ENCODE data around the gene PDE6A. TPM values are rescaled to one million over a fixed set of nuclear protein-coding genes. Genes with fewer than 3 reads are reported as not detected.

Gene PDE6A
- total RNA-seq, 1 donor from 2014 or later: 0.14 TPM

GRCh38 chr5:149988126-149988525 lies 43.5 kb upstream of the PDE6A start:
- H3K27me3 Mint-ChIP-seq (ENCODE audit: low read depth, unreplicated experiment): no peaks in the 10 kb centered on the region
- H3K79me2 ChIP-seq (ENCODE audit: insufficient read depth, low read length): no peaks in the 10 kb centered on the region
- H3K36me3 ChIP-seq (ENCODE audit: insufficient read depth, low read length): no peaks in the 10 kb centered on the region
- no peaks in the 10 kb centered on the region for H3K36me3 Mint-ChIP-seq (ENCODE audit: low read depth, unreplicated experiment)
- TF ChIP-seq CTCF (IDR thresholded peaks at IDR 0.05; ENCODE audit: insufficient read depth, low read depth, low read length) (no peak), EZH2 (IDR thresholded peaks at IDR 0.05; ENCODE audit: insufficient read depth, low read length) (no peak)
- no peak overlapping the region for H3K4me3 ChIP-seq (ENCODE audit: insufficient read depth, low read depth, low read length)
- H4K20me1 ChIP-seq (ENCODE audit: insufficient read depth, low read length): no peaks in the 10 kb centered on the region
- no peak for DNase-seq (ENCODE audit: low read depth)
- no peaks in the 10 kb centered on the region for H3K9me3 ChIP-seq (ENCODE audit: insufficient read depth, low read depth, low read length)
- H3K4me1 ChIP-seq (ENCODE audit: insufficient read depth, low read length): no peaks in the 10 kb centered on the region
- no peak overlapping the region for H3K4me2 ChIP-seq (ENCODE audit: low read length)
- no peak overlapping the region for H3K27ac ChIP-seq (ENCODE audit: low read depth, low read length)
- H2AFZ ChIP-seq (ENCODE audit: low read depth, low read length): no peak overlapping the region
- no peaks in the 10 kb centered on the region for H3K9me3 Mint-ChIP-seq (ENCODE audit: unreplicated experiment)
- H3K9ac ChIP-seq (ENCODE audit: low read length): no peak overlapping the region
- H3K4me3 Mint-ChIP-seq (ENCODE audit: unreplicated experiment): no peak overlapping the region
- no peaks in the 10 kb centered on the region for H3K27me3 ChIP-seq (ENCODE audit: insufficient read depth, low read length)
- no peak overlapping the region for H3K27ac Mint-ChIP-seq (ENCODE audit: unreplicated experiment)
- FAIRE-seq: no peak
- H3K4me1 Mint-ChIP-seq (ENCODE audit: low read depth, unreplicated experiment): no peaks in the 10 kb centered on the region

- Histone ChIP-seq H3K27ac (ENCODE audit: low read depth, low read length) (no peak overlapping the region), H3K36me3 (ENCODE audit: insufficient read depth, low read length) (peaks cover 9% of the 10 kb centered on the region), H3K9ac (ENCODE audit: low read length) (no peak overlapping the region), H4K20me1 (ENCODE audit: insufficient read depth, low read length) (no peaks in the 10 kb centered on the region), H2AFZ (ENCODE audit: low read depth, low read length) (no peak overlapping the region), H3K9me3 (ENCODE audit: insufficient read depth, low read depth, low read length) (no peaks in the 10 kb centered on the region), H3K27me3 (ENCODE audit: insufficient read depth, low read length) (no peaks in the 10 kb centered on the region), H3K4me3 (ENCODE audit: insufficient read depth, low read depth, low read length) (no peak overlapping the region), H3K4me2 (ENCODE audit: low read length) (no peak overlapping the region), H3K79me2 (ENCODE audit: insufficient read depth, low read length) (no peaks in the 10 kb centered on the region), H3K4me1 (ENCODE audit: insufficient read depth, low read length) (no peaks in the 10 kb centered on the region)
- TF ChIP-seq CTCF (IDR thresholded peaks at IDR 0.05; ENCODE audit: insufficient read depth, low read depth, low read length): no peak
- no peak for TF ChIP-seq EZH2 (IDR thresholded peaks at IDR 0.05; ENCODE audit: insufficient read depth, low read length)
- no peak for FAIRE-seq
- H3K4me3 Mint-ChIP-seq (ENCODE audit: unreplicated experiment): no peak overlapping the region
- no peaks in the 10 kb centered on the region for H3K27me3 Mint-ChIP-seq (ENCODE audit: low read depth, unreplicated experiment)
- DNase-seq (ENCODE audit: low read depth): no peak
- peaks cover 7% of the 10 kb centered on the region for H3K36me3 Mint-ChIP-seq (ENCODE audit: low read depth, unreplicated experiment)
- no peak overlapping the region for H3K27ac Mint-ChIP-seq (ENCODE audit: unreplicated experiment)
- H3K4me1 Mint-ChIP-seq (ENCODE audit: low read depth, unreplicated experiment): no peaks in the 10 kb centered on the region
- H3K9me3 Mint-ChIP-seq (ENCODE audit: unreplicated experiment): no peaks in the 10 kb centered on the region
Measured at GRCh38 chr5:149982505-149982904, 37.9 kb upstream of the PDE6A start.

- TF ChIP-seq EZH2 (IDR thresholded peaks at IDR 0.05; ENCODE audit: insufficient read depth, low read length): no peak
- no peak for TF ChIP-seq CTCF (IDR thresholded peaks at IDR 0.05; ENCODE audit: insufficient read depth, low read depth, low read length)
- Mint-ChIP-seq H3K4me3 (ENCODE audit: unreplicated experiment) (no peak overlapping the region), H3K27ac (ENCODE audit: unreplicated experiment) (no peak overlapping the region), H3K27me3 (ENCODE audit: low read depth, unreplicated experiment) (no peaks in the 10 kb centered on the region), H3K36me3 (ENCODE audit: low read depth, unreplicated experiment) (peaks cover 7% of the 10 kb centered on the region), H3K9me3 (ENCODE audit: unreplicated experiment) (no peaks in the 10 kb centered on the region), H3K4me1 (ENCODE audit: low read depth, unreplicated experiment) (peaks cover 7% of the 10 kb centered on the region)
- Histone ChIP-seq H3K27me3 (ENCODE audit: insufficient read depth, low read length) (no peaks in the 10 kb centered on the region), H2AFZ (ENCODE audit: low read depth, low read length) (no peak overlapping the region), H4K20me1 (ENCODE audit: insufficient read depth, low read length) (no peaks in the 10 kb centered on the region), H3K4me1 (ENCODE audit: insufficient read depth, low read length) (no peaks in the 10 kb centered on the region), H3K79me2 (ENCODE audit: insufficient read depth, low read length) (no peaks in the 10 kb centered on the region), H3K36me3 (ENCODE audit: insufficient read depth, low read length) (peaks cover 9% of the 10 kb centered on the region), H3K4me3 (ENCODE audit: insufficient read depth, low read depth, low read length) (no peak overlapping the region), H3K9me3 (ENCODE audit: insufficient read depth, low read depth, low read length) (no peaks in the 10 kb centered on the region), H3K27ac (ENCODE audit: low read depth, low read length) (no peak overlapping the region), H3K9ac (ENCODE audit: low read length) (no peak overlapping the region), H3K4me2 (ENCODE audit: low read length) (no peak overlapping the region)
- DNase-seq (ENCODE audit: low read depth) (no peak), FAIRE-seq (no peak)
Measured at GRCh38 chr5:149981206-149981605, 36.6 kb upstream of the PDE6A start.
